H9 (cell line): Measurements from ENCODE around the gene TRIM2. TPM values are rescaled to one million over a fixed set of nuclear protein-coding genes. Genes with fewer than 3 reads are reported as not detected.

Experiments used
- DNase-seq: peaks from one replicate; pipeline ENCODE4 v3.0.0-alpha.2; 2017
- H2AFZ ChIP-seq: one replicate; pipeline ENCODE4 v1.6.1; 2013; ENCODE audit warnings: mild to moderate bottlenecking, low read length, control low read depth, moderate library complexity
- H2AK5ac ChIP-seq: 2 replicates; pipeline ENCODE4 v1.6.1; 2013; ENCODE audit warnings: low read length, control low read depth, mixed read lengths; ENCODE audit not compliant: insufficient read length
- H2BK120ac ChIP-seq: one replicate; pipeline ENCODE4 v1.6.1; 2013; ENCODE audit warnings: low read depth, mild to moderate bottlenecking, low read length, control low read depth, inconsistent platforms; ENCODE audit not compliant: poor library complexity, severe bottlenecking
- H2BK12ac ChIP-seq: 2 replicates; pipeline ENCODE4 v1.6.1; 2013; ENCODE audit warnings: low read length, control low read depth, mixed read lengths, low read depth; ENCODE audit not compliant: insufficient read length
- H2BK15ac ChIP-seq: 2 replicates; pipeline ENCODE4 v1.6.1; 2013; ENCODE audit warnings: low read depth, low read length, control low read depth
- H2BK20ac ChIP-seq: one replicate; pipeline ENCODE4 v1.6.1; 2013; ENCODE audit warnings: low read depth, mild to moderate bottlenecking, low read length, control low read depth, inconsistent platforms; ENCODE audit not compliant: poor library complexity, severe bottlenecking
- H2BK5ac ChIP-seq: 2 replicates; pipeline ENCODE4 v1.6.1; 2013; ENCODE audit warnings: low read length, control low read depth, mixed read lengths; ENCODE audit not compliant: insufficient read length
- H3K14ac ChIP-seq: 2 replicates; pipeline ENCODE4 v1.6.1; 2013; ENCODE audit warnings: low read length, control low read depth; ENCODE audit not compliant: insufficient read depth
- H3K18ac ChIP-seq: 2 replicates; pipeline ENCODE4 v1.6.1; 2013; ENCODE audit warnings: low read depth, mild to moderate bottlenecking, mixed read lengths, low read length, control low read depth; ENCODE audit not compliant: insufficient read length
- H3K23ac ChIP-seq: 2 replicates; pipeline ENCODE4 v1.6.1; 2013; ENCODE audit warnings: low read length, control low read depth, mixed read lengths, low read depth; ENCODE audit not compliant: insufficient read length
- H3K23me2 ChIP-seq: 2 replicates; pipeline ENCODE4 v1.6.1; 2013; ENCODE audit warnings: low read depth, mild to moderate bottlenecking, mixed read lengths, low read length, control low read depth; ENCODE audit not compliant: insufficient read length, poor library complexity, severe bottlenecking
- H3K27ac ChIP-seq: 2 replicates; pipeline ENCODE4 v1.5.1; 2013; ENCODE audit warnings: low read length, control low read depth, mixed read lengths, low read depth; ENCODE audit not compliant: insufficient read length
- H3K27me3 ChIP-seq: 2 replicates; pipeline ENCODE4 v1.6.1; 2013; ENCODE audit warnings: low read length, control low read depth, inconsistent platforms; ENCODE audit not compliant: insufficient read depth
- H3K4ac ChIP-seq: 2 replicates; pipeline ENCODE4 v1.6.1; 2013; ENCODE audit warnings: low read depth, mild to moderate bottlenecking, control low read depth, inconsistent platforms, low read length, moderate library complexity
- H3K4me1 ChIP-seq: 2 replicates; pipeline ENCODE4 v1.6.1; 2013; ENCODE audit warnings: low read length, control low read depth, inconsistent platforms; ENCODE audit not compliant: insufficient read depth
- H3K4me2 ChIP-seq: 2 replicates; pipeline ENCODE4 v1.6.1; 2013; ENCODE audit warnings: low read length, control low read depth, mixed read lengths; ENCODE audit not compliant: insufficient read length, insufficient read depth
- H3K56ac ChIP-seq: 2 replicates; pipeline ENCODE4 v1.6.1; 2013; ENCODE audit warnings: low read depth, mild to moderate bottlenecking, mixed read lengths, low read length, control low read depth; ENCODE audit not compliant: insufficient read length
- H3K79me1 ChIP-seq: 2 replicates; pipeline ENCODE4 v1.6.1; 2013; ENCODE audit warnings: low read depth, mild to moderate bottlenecking, moderate library complexity, low read length, control low read depth, inconsistent platforms; ENCODE audit not compliant: insufficient read depth, poor library complexity, severe bottlenecking
- H3K79me2 ChIP-seq: 2 replicates; pipeline ENCODE4 v1.6.1; 2013; ENCODE audit warnings: low read length, control low read depth, inconsistent platforms; ENCODE audit not compliant: insufficient read depth
- H3K9ac ChIP-seq: 2 replicates; pipeline ENCODE4 v1.6.1; 2013; ENCODE audit warnings: low read length, control low read depth, mixed read lengths; ENCODE audit not compliant: insufficient read length; ENCODE audit errors: extremely low read depth
- H3K9me3 ChIP-seq: one replicate; pipeline ENCODE4 v1.6.1; 2013; ENCODE audit warnings: low read depth, low read length, inconsistent platforms; ENCODE audit not compliant: control insufficient read depth
- H3T11ph ChIP-seq: one replicate; pipeline ENCODE4 v1.6.1; 2013; ENCODE audit warnings: mild to moderate bottlenecking, low read length, control low read depth, inconsistent platforms
- H4K20me1 ChIP-seq: one replicate; pipeline ENCODE4 v1.6.1; 2013; ENCODE audit not compliant: control insufficient read depth, insufficient read length, insufficient read depth
- H4K5ac ChIP-seq: 2 replicates; pipeline ENCODE4 v1.6.1; 2013; ENCODE audit warnings: low read depth, mild to moderate bottlenecking, mixed read lengths, low read length, control low read depth; ENCODE audit not compliant: insufficient read length
- H4K8ac ChIP-seq: replicated peaks from 2 replicates; pipeline ENCODE4 v1.6.1; 2013; ENCODE audit warnings: low read length, control low read depth, mixed read lengths, low read depth; ENCODE audit not compliant: insufficient read length
- H4K91ac ChIP-seq: 2 replicates; pipeline ENCODE4 v1.6.1; 2013; ENCODE audit warnings: low read depth, mild to moderate bottlenecking, moderate library complexity, mixed read lengths, low read length, control low read depth; ENCODE audit not compliant: insufficient read length
- H3K27ac Mint-ChIP-seq, 3 experiments: 2 replicates in 2 of 3; 3 replicates in 1 of 3; pipeline ENCODE4 v1.8.0; 2020 to 2021; ENCODE audit warnings: mixed read lengths in 3 of 3, mild to moderate bottlenecking in 1 of 3, moderate library complexity in 1 of 3
- H3K27me3 Mint-ChIP-seq: 2 replicates; pipeline ENCODE4 v1.8.0; 2021; ENCODE audit warnings: low read depth, mild to moderate bottlenecking, moderate library complexity, mixed read lengths
- H3K36me3 Mint-ChIP-seq, 3 experiments: 2 replicates in 2 of 3; 3 replicates in 1 of 3; pipeline ENCODE4 v1.8.0; 2020 to 2021; ENCODE audit warnings: low read depth in 3 of 3, mixed read lengths in 3 of 3; ENCODE audit not compliant: insufficient read depth in 1 of 3
- H3K4me1 Mint-ChIP-seq, 2 experiments: 2 replicates each; pipeline ENCODE4 v1.8.0; 2020; ENCODE audit warnings: mixed read lengths in 2 of 2
- H3K4me3 Mint-ChIP-seq, 2 experiments: 2 replicates in 1 of 2; 3 replicates in 1 of 2; pipeline ENCODE4 v1.8.0; 2020 to 2021; ENCODE audit warnings: mild to moderate bottlenecking in 2 of 2, mixed read lengths in 2 of 2, moderate library complexity in 1 of 2
- H3K9me3 Mint-ChIP-seq, 2 experiments: 2 replicates in 1 of 2; 3 replicates in 1 of 2; pipeline ENCODE4 v1.8.0; 2020; ENCODE audit warnings: mild to moderate bottlenecking in 2 of 2, mixed read lengths in 2 of 2, moderate library complexity in 1 of 2
- CTCF ChIP-seq: fragments of 200-600 bp; sonication (generic); conservative IDR thresholded peaks from 3 replicates; pipeline ENCODE4 v1.8.0; 2021; ENCODE audit warnings: antibody characterized with exemption, mild to moderate bottlenecking
- WGBS: extraction: QIAGEN DNeasy Blood & Tissue Kit; methylation state at CpG from one replicate; pipeline ENCODE4 v1.1.7; 2013; ENCODE audit warnings: missing lambda C conversion rate, low lambda C conversion rate, mixed read lengths; ENCODE audit not compliant: insufficient read length; ENCODE audit errors: extremely low coverage; 5-methylcytosine and 5-hydroxymethylcytosine counted together
- total RNA-seq: library from RNA; stranded (reverse); gene quantifications from 2 replicates; pipeline ENCODE4 v1.2.1, GENCODE V29; 2021

The TRIM2 gene
- total RNA-seq, 1 experiment from 2014 or later: 28.9 TPM

- H3K27me3 Mint-ChIP-seq: no peaks in the 10 kb centered on the region
- no CpG with 5 or more reads among the region's 11 CpGs for WGBS
- no peak overlapping the region for H3K27ac ChIP-seq
Observed at GRCh38 chr4:153326513-153326912, 122.3 kb downstream of the TRIM2 start.

More at GRCh38 chr4:153326513-153326912, 122.3 kb downstream of the TRIM2 start:
- no peak overlapping the region for H3K4ac ChIP-seq
- H3K4me3 Mint-ChIP-seq: no peak overlapping the region
- no peak overlapping the region for H2BK5ac ChIP-seq
- H3K36me3 Mint-ChIP-seq: peaks cover 0 to 34% (median 9%) of the 10 kb centered on the region in 3 experiments; a peak in 5 of 7 replicates
- H3K23ac ChIP-seq: no peak overlapping the region
- no peak overlapping the region for H4K8ac ChIP-seq
- H2AFZ ChIP-seq: no peak overlapping the region
- no peak for DNase-seq
- H2BK12ac ChIP-seq: no peak overlapping the region
- H3K79me2 ChIP-seq: no peaks in the 10 kb centered on the region
- H3K56ac ChIP-seq: no peak overlapping the region
- H3K4me2 ChIP-seq: no peak overlapping the region
- H3K9ac ChIP-seq: no peak overlapping the region
- H3K27ac Mint-ChIP-seq: no peak overlapping the region
- no peak overlapping the region for H4K91ac ChIP-seq
- H3K14ac ChIP-seq: no peak overlapping the region
- no peak overlapping the region for H3K18ac ChIP-seq
- H3K9me3 Mint-ChIP-seq: no peaks in the 10 kb centered on the region
- no peaks in the 10 kb centered on the region for H3K23me2 ChIP-seq
- H2AK5ac ChIP-seq: no peak overlapping the region
- no peaks in the 10 kb centered on the region for H3K4me1 ChIP-seq
- no peak overlapping the region for H2BK120ac ChIP-seq
- H3K4me1 Mint-ChIP-seq: no peaks in the 10 kb centered on the region
- H2BK15ac ChIP-seq: no peak overlapping the region
- H3T11ph ChIP-seq: no peak overlapping the region
- no peaks in the 10 kb centered on the region for H3K79me1 ChIP-seq
- no peak for TF ChIP-seq CTCF
- H4K5ac ChIP-seq: no peak overlapping the region
- H3K27me3 ChIP-seq: no peaks in the 10 kb centered on the region
- no peaks in the 10 kb centered on the region for H3K9me3 ChIP-seq
- no peaks in the 10 kb centered on the region for H4K20me1 ChIP-seq
- H2BK20ac ChIP-seq: no peak overlapping the region
